Upper lobe of left lung (tissue), 6 donors: Measurements from ENCODE around the gene CAMK1. TPM values are rescaled to one million over a fixed set of nuclear protein-coding genes. Genes with fewer than 3 reads are reported as not detected.

ENCODE experiments used
- ATAC-seq, 2 donors: fragments of 200-7000 bp; cut with Tn5 transposase; one replicate each; pipeline ENCODE4 v1.9.1; 2022; ENCODE audit warnings: mild to moderate bottlenecking in 2 of 2, moderate library complexity in 2 of 2; ENCODE audit not compliant: low FRiP score in 2 of 2
- DNase-seq, 2 donors: peaks; one replicate each; pipeline ENCODE4 v3.0.0-alpha.2; 2019 to 2020
- H3K27ac ChIP-seq, 4 donors: fragments of 200-600 bp; sonication (generic); one replicate each; pipeline ENCODE4 v1.5.1; 2016 to 2019
- H3K27me3 ChIP-seq, 4 donors: fragments of 200-600 bp; sonication (generic); one replicate each; pipeline ENCODE4 v1.5.1; 2017 to 2019
- H3K36me3 ChIP-seq, 4 donors: fragments of 200-600 bp; sonication (generic); one replicate each; pipeline ENCODE4 v1.5.1; 2016 to 2019
- H3K4me1 ChIP-seq, 4 donors: fragments of 200-600 bp; sonication (generic); one replicate each; pipeline ENCODE4 v1.5.1; 2018 to 2019
- H3K4me3 ChIP-seq, 4 donors: fragments of 200-600 bp; sonication (generic); one replicate each; pipeline ENCODE4 v1.5.1; 2017 to 2019; ENCODE audit warnings: mild to moderate bottlenecking in 2 of 4, moderate library complexity in 1 of 4
- H3K9me3 ChIP-seq, 4 donors: fragments of 200-600 bp; sonication (generic); one replicate each; pipeline ENCODE4 v1.5.1; 2018 to 2019
- CTCF ChIP-seq, 6 experiments: fragments of 450-650 bp in 4 of 6; fragments of 200-600 bp in 2 of 6; sonication (generic) in 2 of 6; IDR thresholded peaks; one replicate each; pipeline ENCODE4 v1.5.1; 2016 to 2019; ENCODE audit warnings: antibody characterized with exemption in 6 of 6
- EP300 ChIP-seq, 4 donors: sonication (generic); formaldehyde crosslinking; IDR thresholded peaks; one replicate each; pipeline ENCODE4 v1.5.1; 2017; ENCODE audit warnings: antibody characterized with exemption in 4 of 4, control low read depth in 2 of 4
- POLR2A ChIP-seq, 4 donors: fragments of 450-650 bp; IDR thresholded peaks; one replicate each; pipeline ENCODE4 v1.5.1; 2016 to 2017; ENCODE audit warnings: antibody characterized with exemption in 4 of 4, mild to moderate bottlenecking in 2 of 4
- POLR2AphosphoS5 ChIP-seq, 2 donors: sonication (generic); formaldehyde crosslinking; IDR thresholded peaks; one replicate each; pipeline ENCODE4 v1.5.1; 2017; ENCODE audit warnings: antibody characterized with exemption in 2 of 2
- WGBS, 2 donors: methylation state at CpG; one replicate each; pipeline ENCODE4 v1.1.5; 2017 to 2018; 5-methylcytosine and 5-hydroxymethylcytosine counted together
- total RNA-seq, 6 donors: library from RNA; depleted of rRNA in 4 of 6; stranded (reverse); fragments of >200 nt in 4 of 6; gene quantifications; one replicate each; pipeline versions ENCODE4 v1.1.0 to v1.2.1, GENCODE V29; 2016 to 2021
- donor health status: DM: no; HTN: no; CAD: no; lungs with moderate emphysema.
- donor health status: DM: no; HTN: yes; CAD: no; lungs with severe emphysema.

CAMK1 gene
- total RNA-seq, 6 donors from 2014 or later: 19.5 to 44.0 (median 27.6) TPM

- H3K36me3 ChIP-seq: peaks cover 21 to 79% (median 52%) of the 10 kb centered on the region in 4 donors
- WGBS, 2 donors: 94 to 97% methylated on average over 7 of the region's 7 CpGs
- no peak overlapping the region for H3K4me3 ChIP-seq
- peaks cover 4 to 10% (median 7%) of the 10 kb centered on the region in 4 donors for H3K4me1 ChIP-seq
- TF ChIP-seq POLR2A (IDR thresholded peaks at IDR 0.05): no peak
- TF ChIP-seq EP300 (IDR thresholded peaks at IDR 0.05): no peak
- no peak for TF ChIP-seq POLR2AphosphoS5 (IDR thresholded peaks at IDR 0.05)
- no peak for TF ChIP-seq CTCF (IDR thresholded peaks at IDR 0.05)
- ATAC-seq (no peak), DNase-seq (no peak)
- no peak overlapping the region for H3K27ac ChIP-seq
- H3K9me3 ChIP-seq: no peaks in the 10 kb centered on the region
- no peaks in the 10 kb centered on the region for H3K27me3 ChIP-seq
Measured at GRCh38 chr3:9786209-9786739, 16.5 kb upstream of the CAMK1 start.

GRCh38 chr3:9785602-9786001, 15.9 kb upstream of the CAMK1 start:
- TF ChIP-seq POLR2AphosphoS5 (IDR thresholded peaks at IDR 0.05) (no peak), POLR2A (IDR thresholded peaks at IDR 0.05) (no peak), CTCF (IDR thresholded peaks at IDR 0.05) (no peak), EP300 (IDR thresholded peaks at IDR 0.05) (no peak)
- no peak overlapping the region for H3K27ac ChIP-seq

GRCh38 chr3:9784965-9785364, 15.2 kb upstream of the CAMK1 start:
- TF ChIP-seq CTCF (IDR thresholded peaks at IDR 0.05): no peak
- TF ChIP-seq EP300 (IDR thresholded peaks at IDR 0.05): no peak

More at GRCh38 chr3:9785602-9786001, 15.9 kb upstream of the CAMK1 start:
- peaks cover 21 to 83% (median 56%) of the 10 kb centered on the region in 4 donors for H3K36me3 ChIP-seq
- ATAC-seq: no peak
- H3K27me3 ChIP-seq: no peaks in the 10 kb centered on the region
- H3K4me3 ChIP-seq: no peak overlapping the region
- no peaks in the 10 kb centered on the region for H3K9me3 ChIP-seq
- peaks cover under 1 to 4% (median 3%) of the 10 kb centered on the region in 4 donors for H3K4me1 ChIP-seq
- 80 to 82% methylated on average over 7 of the region's 7 CpGs for WGBS, 2 donors
- no peak for DNase-seq

GRCh38 chr3:9783954-9784353, 14.2 kb upstream of the CAMK1 start:
- 100% methylated on average over 3 to 10 of the region's 14 CpGs for WGBS, 2 donors
- H3K36me3 ChIP-seq: peaks cover 18 to 88% (median 52%) of the 10 kb centered on the region in 4 donors
- no peak for ATAC-seq

More at GRCh38 chr3:9784965-9785364, 15.2 kb upstream of the CAMK1 start:
- ATAC-seq (no peak), DNase-seq (no peak)
- Histone ChIP-seq H3K36me3 (peaks cover 21 to 90% (median 58%) of the 10 kb centered on the region in 4 donors), H3K9me3 (no peaks in the 10 kb centered on the region), H3K27ac (no peak overlapping the region), H3K4me3 (no peak overlapping the region), H3K4me1 (peaks cover 0 to 11% (median 6%) of the 10 kb centered on the region in 4 donors), H3K27me3 (no peaks in the 10 kb centered on the region)
- 92 to 94% methylated on average over 4 of the region's 4 CpGs for WGBS, 2 donors

More at GRCh38 chr3:9783954-9784353, 14.2 kb upstream of the CAMK1 start:
- no peak overlapping the region for H3K27ac ChIP-seq
- no peaks in the 10 kb centered on the region for H3K27me3 ChIP-seq
- no peak overlapping the region for H3K4me3 ChIP-seq
- TF ChIP-seq POLR2AphosphoS5 (IDR thresholded peaks at IDR 0.05) (no peak), EP300 (IDR thresholded peaks at IDR 0.05) (no peak), POLR2A (IDR thresholded peaks at IDR 0.05) (no peak), CTCF (IDR thresholded peaks at IDR 0.05) (no peak)
- H3K4me1 ChIP-seq: peaks cover 0 to 13% (median 6%) of the 10 kb centered on the region in 4 donors
- DNase-seq: no peak
- H3K9me3 ChIP-seq: no peaks in the 10 kb centered on the region
